ENCODE data around the gene GPR4. TPM values are rescaled to one million over a fixed set of nuclear protein-coding genes. Genes with fewer than 3 reads are reported as not detected.

Gene GPR4
- total RNA-seq, 1 experiment from 2014 or later: 0.23 TPM

- H3K4me1 ChIP-seq (ENCODE audit: control insufficient read depth, insufficient read depth, low read length): peaks cover 3% of the 10 kb centered on the region; the same call in 1 of the 2 replicates
- DNase-seq (ENCODE audit: low read depth, low spot score) (no peak), ATAC-seq (no peak)
- H3K36me3 ChIP-seq (ENCODE audit: control insufficient read depth, insufficient read depth, low read length): no peaks in the 10 kb centered on the region
- H3K27ac ChIP-seq (ENCODE audit: low read length): no peak overlapping the region
- H3K9me3 ChIP-seq (ENCODE audit: control insufficient read depth, insufficient read depth, low read depth, low read length): no peaks in the 10 kb centered on the region
- no peaks in the 10 kb centered on the region; the same call in 1 of the 2 replicates for H3K27me3 ChIP-seq (ENCODE audit: control insufficient read depth, insufficient read depth, low read length)
- H3K4me3 ChIP-seq (ENCODE audit: low read depth in 2 of 2, low read length in 2 of 2): no peak overlapping the region
- BruUV-seq (replicated peaks): no TSS peak
- ChIA-PET POLR2A (interaction anchor here (0.6 kb wide), 1 partner anchor 15 kb away, joined by 3 read pairs; no protein-coding TSS in a partner anchor), CTCF (no interaction called here)
- intact Hi-C loops (cut with micrococcal nuclease; ENCODE audit: unreplicated experiment) (no loop called here), in situ Hi-C loops (cut with HindIII; ENCODE audit: low pct_unique_long_range_greater_than_20kb, low sequenced_read_pairs) (no loop called here)
- TF ChIP-seq SIN3A (IDR thresholded peaks at IDR 0.05; ENCODE audit: borderline replicate concordance, insufficient read depth, low read depth, low read length) (no peak), POLR2AphosphoS5 (IDR thresholded peaks at IDR 0.05; ENCODE audit: low read depth, low read length) (no peak), CTCF (IDR thresholded peaks at IDR 0.05) (no peak), REST (IDR thresholded peaks at IDR 0.05; ENCODE audit: insufficient read depth in 1 of 2, low read depth in 2 of 2, low read length in 1 of 2) (no peak), TCF7L2 (IDR thresholded peaks at IDR 0.05; ENCODE audit: low read depth, low read length) (no peak)
Observed at GRCh38 chr19:45600340-45600885, 1.6 kb downstream of the GPR4 start.

- no peak for DNase-seq (ENCODE audit: low read depth, low spot score)
- H3K27ac ChIP-seq (ENCODE audit: low read length): no peak overlapping the region
Observed at GRCh38 chr19:45599286-45599685, 2.7 kb downstream of the GPR4 start.

More at GRCh38 chr19:45599286-45599685, 2.7 kb downstream of the GPR4 start:
- intact Hi-C loops (cut with micrococcal nuclease; ENCODE audit: unreplicated experiment) (no loop called here), in situ Hi-C loops (cut with HindIII; ENCODE audit: low pct_unique_long_range_greater_than_20kb, low sequenced_read_pairs) (no loop called here)
- H3K27me3 ChIP-seq (ENCODE audit: control insufficient read depth, insufficient read depth, low read length): no peaks in the 10 kb centered on the region; the same call in 1 of the 2 replicates
- no peaks in the 10 kb centered on the region for H3K9me3 ChIP-seq (ENCODE audit: control insufficient read depth, insufficient read depth, low read depth, low read length)
- H3K4me1 ChIP-seq (ENCODE audit: control insufficient read depth, insufficient read depth, low read length): peaks cover 3% of the 10 kb centered on the region; the same call in 1 of the 2 replicates
- POLR2A ChIA-PET: no interaction called here
- no peak overlapping the region for H3K4me3 ChIP-seq (ENCODE audit: low read depth in 2 of 2, low read length in 2 of 2)
- H3K36me3 ChIP-seq (ENCODE audit: control insufficient read depth, insufficient read depth, low read length): no peaks in the 10 kb centered on the region
- CTCF ChIA-PET: no interaction called here
- no TSS peak for BruUV-seq (replicated peaks)
- ATAC-seq: no peak
- no peak for TF ChIP-seq TCF7L2 (IDR thresholded peaks at IDR 0.05; ENCODE audit: low read depth, low read length)
